ENCODE measurements around the gene ABL1. TPM values are rescaled to one million over a fixed set of nuclear protein-coding genes. Genes with fewer than 3 reads are reported as not detected.
A peak's percentile ranks its signal among the peaks of the same experiment; 100 is the strongest.

Gene ABL1
- total RNA-seq, 2 experiments from 2014 or later = 33.5 to 37.3 TPM

GRCh38 chr9:130872508-130872907, 37.5 kb downstream of the ABL1 start:
- ChIA-PET CTCF (no interaction called here), POLR2A (no interaction called here)
- H3K4me3 Mint-ChIP-seq = no peak overlapping the region
- H3K27ac Mint-ChIP-seq = no peak overlapping the region
- peaks cover 7% of the 10 kb centered on the region for H3K36me3 Mint-ChIP-seq (ENCODE audit: low read depth)
- H3K4me1 Mint-ChIP-seq = peaks cover 2% of the 10 kb centered on the region
- no peaks in the 10 kb centered on the region for H3K9me3 Mint-ChIP-seq
- H3K27me3 Mint-ChIP-seq = no peaks in the 10 kb centered on the region
- DNase-seq = no peak

GRCh38 chr9:130872912-130873503, 38.0 kb downstream of the ABL1 start:
- H3K27ac Mint-ChIP-seq = no peak overlapping the region
- POLR2A ChIA-PET = no interaction called here
- CTCF ChIA-PET = no interaction called here
- DNase-seq = no peak
- no peaks in the 10 kb centered on the region for H3K9me3 Mint-ChIP-seq
- H3K27me3 Mint-ChIP-seq = no peaks in the 10 kb centered on the region
- H3K36me3 Mint-ChIP-seq (ENCODE audit: low read depth) = peaks cover 7% of the 10 kb centered on the region
- H3K4me3 Mint-ChIP-seq = no peak overlapping the region
- peaks cover 2% of the 10 kb centered on the region for H3K4me1 Mint-ChIP-seq

GRCh38 chr9:130873966-130874365, 38.9 kb downstream of the ABL1 start:
- H3K4me1 Mint-ChIP-seq = no peaks in the 10 kb centered on the region
- ChIA-PET POLR2A (no interaction called here), CTCF (no interaction called here)
- no peak for DNase-seq
- H3K9me3 Mint-ChIP-seq = no peaks in the 10 kb centered on the region
- H3K36me3 Mint-ChIP-seq (ENCODE audit: low read depth) = peaks cover 7% of the 10 kb centered on the region
- H3K4me3 Mint-ChIP-seq = no peak overlapping the region
- H3K27me3 Mint-ChIP-seq = no peaks in the 10 kb centered on the region
- no peak overlapping the region for H3K27ac Mint-ChIP-seq

- H3K4me1 Mint-ChIP-seq = no peaks in the 10 kb centered on the region
- POLR2A ChIA-PET = no interaction called here
Measured at GRCh38 chr9:130874783-130875182, 39.7 kb downstream of the ABL1 start.

GRCh38 chr9:130877300-130877699, 42.2 kb downstream of the ABL1 start:
- H3K4me3 Mint-ChIP-seq = no peak overlapping the region
- no peaks in the 10 kb centered on the region for H3K9me3 Mint-ChIP-seq
- no peaks in the 10 kb centered on the region for H3K4me1 Mint-ChIP-seq
- ChIA-PET POLR2A (no interaction called here), CTCF (interaction anchor here (0.8 to 1.2 kb wide), 2 partner anchors 143 to 170 kb away, joined by 3 to 5 read pairs; no protein-coding TSS in a partner anchor)
- H3K36me3 Mint-ChIP-seq (ENCODE audit: low read depth) = peaks cover 10% of the 10 kb centered on the region
- no peak for DNase-seq
- H3K27ac Mint-ChIP-seq = no peak overlapping the region
- no peaks in the 10 kb centered on the region for H3K27me3 Mint-ChIP-seq

More at GRCh38 chr9:130874783-130875182, 39.7 kb downstream of the ABL1 start:
- CTCF ChIA-PET = interaction anchor here (0.7 kb wide), 1 partner anchor 172 kb away, joined by 3 read pairs; no protein-coding TSS in a partner anchor
- Mint-ChIP-seq H3K36me3 (ENCODE audit: low read depth) (peaks cover 10% of the 10 kb centered on the region), H3K27me3 (no peaks in the 10 kb centered on the region), H3K27ac (no peak overlapping the region), H3K4me3 (no peak overlapping the region), H3K9me3 (no peaks in the 10 kb centered on the region)
- DNase-seq = no peak

GRCh38 chr9:130878295-130878694, 43.2 kb downstream of the ABL1 start:
- CTCF ChIA-PET = interaction anchor here (1.2 to 1.4 kb wide), 2 partner anchors 10 to 171 kb away, joined by 3 to 5 read pairs; no protein-coding TSS in a partner anchor
- Mint-ChIP-seq H3K27ac (no peak overlapping the region), H3K36me3 (ENCODE audit: low read depth) (peaks cover 10% of the 10 kb centered on the region), H3K9me3 (no peaks in the 10 kb centered on the region), H3K27me3 (no peaks in the 10 kb centered on the region), H3K4me1 (no peaks in the 10 kb centered on the region), H3K4me3 (no peak overlapping the region)
- no peak for DNase-seq
- POLR2A ChIA-PET = no interaction called here

GRCh38 chr9:130879863-130880411, 44.9 kb downstream of the ABL1 start:
- H3K4me3 Mint-ChIP-seq = no peak overlapping the region
- H3K9me3 Mint-ChIP-seq = no peaks in the 10 kb centered on the region
- no peaks in the 10 kb centered on the region for H3K4me1 Mint-ChIP-seq
- no peak overlapping the region for H3K27ac Mint-ChIP-seq
- peaks cover 9% of the 10 kb centered on the region for H3K36me3 Mint-ChIP-seq (ENCODE audit: low read depth)
- no peak for DNase-seq
- no peaks in the 10 kb centered on the region for H3K27me3 Mint-ChIP-seq
- CTCF ChIA-PET = interaction anchor here (0.6 to 1.2 kb wide), 2 partner anchors 13 to 1430 kb away, joined by 3 to 4 read pairs; no protein-coding TSS in a partner anchor
- POLR2A ChIA-PET = no interaction called here

- POLR2A ChIA-PET = interaction anchor here (0.6 kb wide), 1 partner anchor 165 kb away, joined by 3 read pairs; no protein-coding TSS in a partner anchor
- H3K36me3 Mint-ChIP-seq (ENCODE audit: low read depth) = peaks cover 10% of the 10 kb centered on the region
Measured at GRCh38 chr9:130880599-130881220, 45.7 kb downstream of the ABL1 start.

GRCh38 chr9:130881516-130881915, 46.5 kb downstream of the ABL1 start:
- DNase-seq = no peak
- Mint-ChIP-seq H3K4me1 (no peaks in the 10 kb centered on the region), H3K27me3 (no peaks in the 10 kb centered on the region), H3K4me3 (no peak overlapping the region), H3K36me3 (ENCODE audit: low read depth) (peaks cover 10% of the 10 kb centered on the region), H3K9me3 (no peaks in the 10 kb centered on the region), H3K27ac (no peak overlapping the region)
- CTCF ChIA-PET = no interaction called here
- POLR2A ChIA-PET = no interaction called here

More at GRCh38 chr9:130880599-130881220, 45.7 kb downstream of the ABL1 start:
- DNase-seq = no peak
- Mint-ChIP-seq H3K4me1 (no peaks in the 10 kb centered on the region), H3K27ac (no peak overlapping the region), H3K4me3 (no peak overlapping the region), H3K27me3 (no peaks in the 10 kb centered on the region), H3K9me3 (no peaks in the 10 kb centered on the region)
- CTCF ChIA-PET = interaction anchor here (1.2 kb wide), 1 partner anchor 14 kb away, joined by 3 read pairs; no protein-coding TSS in a partner anchor

GRCh38 chr9:130882696-130883225, 47.7 kb downstream of the ABL1 start:
- no peaks in the 10 kb centered on the region for H3K9me3 Mint-ChIP-seq
- DNase-seq = no peak
- no peak overlapping the region for H3K4me3 Mint-ChIP-seq
- no peaks in the 10 kb centered on the region for H3K4me1 Mint-ChIP-seq
- ChIA-PET POLR2A (no interaction called here), CTCF (no interaction called here)
- peaks cover 10% of the 10 kb centered on the region for H3K36me3 Mint-ChIP-seq (ENCODE audit: low read depth)
- peak overlapping the region; percentile 25 for H3K27ac Mint-ChIP-seq
- no peaks in the 10 kb centered on the region for H3K27me3 Mint-ChIP-seq

- H3K9me3 Mint-ChIP-seq = no peaks in the 10 kb centered on the region
- H3K4me3 Mint-ChIP-seq = no peak overlapping the region
- no peaks in the 10 kb centered on the region for H3K4me1 Mint-ChIP-seq
- peaks cover 10% of the 10 kb centered on the region for H3K36me3 Mint-ChIP-seq (ENCODE audit: low read depth)
- DNase-seq = no peak
- H3K27me3 Mint-ChIP-seq = no peaks in the 10 kb centered on the region
- ChIA-PET CTCF (no interaction called here), POLR2A (no interaction called here)
- no peak overlapping the region for H3K27ac Mint-ChIP-seq
Measured at GRCh38 chr9:130883479-130883878, 48.4 kb downstream of the ABL1 start.

- ChIA-PET CTCF (no interaction called here), POLR2A (no interaction called here)
- DNase-seq = no peak
- H3K27me3 Mint-ChIP-seq = no peaks in the 10 kb centered on the region
- H3K4me3 Mint-ChIP-seq = no peak overlapping the region
- no peak overlapping the region for H3K27ac Mint-ChIP-seq
- no peaks in the 10 kb centered on the region for H3K9me3 Mint-ChIP-seq
- no peaks in the 10 kb centered on the region for H3K4me1 Mint-ChIP-seq
- peaks cover 10% of the 10 kb centered on the region for H3K36me3 Mint-ChIP-seq (ENCODE audit: low read depth)
Measured at GRCh38 chr9:130884111-130884531, 49.1 kb downstream of the ABL1 start.

Data from activated CD4-positive, alpha-beta T cell treated with anti-CD3 and anti-CD28 coated beads, Interleukin-2, amount 10 ng/mL, durations not matched to agents 7 days and 5 days (primary cell).